GM23248 (cell line): ENCODE data around the gene FAM83G.

Source experiments
- EZH2 ChIP-seq: fragments of 200-600 bp; sonication (generic); IDR thresholded peaks from 2 replicates; pipeline ENCODE4 v1.6.1; 2018; ENCODE audit warnings: antibody characterized with exemption, mild to moderate bottlenecking; ENCODE audit not compliant: insufficient read depth, poor library complexity, severe bottlenecking
- EZH2phosphoT487 ChIP-seq: fragments of 200-600 bp; sonication (generic); IDR thresholded peaks from 2 replicates; pipeline ENCODE4 v1.6.1; 2018; ENCODE audit warnings: antibody characterized with exemption, moderate library complexity, mild to moderate bottlenecking, low read depth; ENCODE audit not compliant: insufficient read depth

DNA sequence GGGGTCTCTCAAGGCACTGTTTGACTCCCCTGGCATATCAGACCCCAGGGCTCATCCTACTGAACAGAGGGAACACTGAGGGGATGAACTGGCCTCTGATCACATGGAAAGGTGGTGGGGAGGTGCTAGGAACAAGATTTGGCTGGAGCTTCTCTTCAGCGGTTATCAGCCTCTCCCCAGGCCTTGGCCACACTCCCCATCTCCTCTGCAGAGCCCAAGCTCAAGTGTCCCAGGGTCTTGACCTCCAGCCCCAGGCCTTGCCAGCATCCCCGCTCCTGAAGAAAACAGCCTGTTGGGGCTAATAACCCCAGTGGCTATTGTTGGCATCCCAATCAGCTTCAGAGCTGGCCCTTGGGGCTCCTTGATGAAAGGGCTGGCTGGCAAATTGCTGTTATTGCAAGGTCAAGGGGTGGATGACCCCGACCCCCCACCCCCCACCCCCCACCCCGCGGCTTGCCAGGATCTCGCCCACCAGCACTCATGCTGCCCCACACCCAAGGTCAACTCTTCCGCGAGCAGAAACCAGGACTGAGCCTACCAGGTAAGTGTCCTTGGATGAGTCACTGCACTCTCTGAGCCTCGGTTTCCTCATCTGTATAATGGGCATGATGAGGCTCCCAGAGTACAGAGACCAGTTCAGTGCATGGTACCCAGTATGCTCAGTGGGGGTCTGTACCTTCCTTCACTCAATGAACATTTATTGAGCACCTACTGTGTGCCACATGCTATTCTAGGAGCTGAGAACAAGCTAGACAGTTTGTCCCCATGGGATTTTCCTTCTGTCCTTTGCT is 18.8 kb upstream of the FAM83G start:
- no peak for TF ChIP-seq EZH2phosphoT487
- no peak for TF ChIP-seq EZH2
